COLO668 (cell line): Measurements from ENCODE around the gene SYNC.

Experiments used
- DNase-seq: peaks from one replicate; lab custom pipeline; 2025; ENCODE audit not compliant: unreplicated experiment; lab: John Stamatoyannopoulos, UW

Gene SYNC

DNA sequence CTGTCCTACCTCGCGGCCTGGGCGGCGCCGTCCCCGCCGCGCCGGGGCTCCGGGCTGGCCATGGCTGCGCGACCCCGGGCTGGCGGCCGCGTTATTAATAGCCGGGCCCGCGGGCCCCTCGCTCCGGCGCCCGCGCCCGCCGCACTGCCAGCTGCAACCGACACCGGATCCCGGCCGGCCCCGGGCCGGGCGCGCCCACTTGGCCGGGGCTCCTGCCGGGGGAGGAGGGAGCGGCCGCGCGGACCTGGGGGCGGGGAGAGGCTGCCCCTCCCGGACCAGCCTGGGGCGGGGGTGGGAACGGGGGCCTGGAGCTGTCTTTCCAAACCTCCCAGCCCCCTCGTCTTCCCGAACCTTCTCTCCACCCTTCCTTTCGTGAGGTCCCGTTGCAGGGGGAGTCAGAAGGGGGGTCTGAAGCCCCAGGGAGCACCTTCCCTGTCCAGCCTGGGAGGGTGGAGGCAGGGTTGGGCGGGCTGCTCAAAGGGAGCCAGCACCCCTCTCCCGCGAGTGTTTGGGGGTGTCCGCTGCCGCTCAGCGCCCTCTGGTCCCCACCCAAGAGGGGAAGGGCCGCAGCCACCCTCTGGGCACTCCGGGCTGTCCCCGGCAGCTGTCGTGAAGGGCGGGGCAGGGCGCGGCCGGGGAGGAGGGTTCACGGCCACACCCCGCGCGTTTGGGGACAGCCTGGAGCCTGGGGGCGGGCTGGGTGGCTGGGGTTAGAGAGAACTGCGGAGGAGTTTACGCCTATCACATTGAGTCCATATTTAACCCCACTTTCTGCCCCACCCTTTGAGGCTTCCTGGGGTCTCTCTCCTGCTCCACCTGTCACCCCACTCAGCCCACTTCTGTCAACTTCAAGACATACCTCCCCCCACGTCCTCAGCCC, at the start of gene SYNC:
Gene SYNC, minus strand, starts transcription at position 172 of the 880 bp plus-strand sequence. Its CDS starts 110 bp downstream, at position 62.
- DNase-seq = peak; percentile 60

DNA sequence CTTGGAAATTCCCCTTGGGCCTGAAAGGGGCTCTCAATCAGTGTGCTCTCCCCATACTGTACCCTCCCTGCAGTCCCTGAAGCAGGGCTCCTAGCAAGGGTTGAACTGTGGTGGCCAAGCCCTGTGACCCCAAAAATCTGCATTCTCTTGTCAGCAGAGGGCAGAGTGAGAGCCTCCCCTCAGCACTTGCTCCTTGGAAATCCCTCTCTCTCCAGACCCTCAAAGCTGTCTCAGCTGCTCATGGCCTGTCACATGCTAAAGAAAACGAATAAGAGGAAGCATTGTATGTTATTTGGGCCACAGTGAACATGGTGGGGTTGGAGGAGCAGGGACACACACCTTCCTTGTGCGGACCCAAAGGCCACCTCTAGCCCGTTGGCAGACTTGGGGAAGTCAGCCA, 47.2 kb upstream of the SYNC start:
- no peak for DNase-seq

DNA sequence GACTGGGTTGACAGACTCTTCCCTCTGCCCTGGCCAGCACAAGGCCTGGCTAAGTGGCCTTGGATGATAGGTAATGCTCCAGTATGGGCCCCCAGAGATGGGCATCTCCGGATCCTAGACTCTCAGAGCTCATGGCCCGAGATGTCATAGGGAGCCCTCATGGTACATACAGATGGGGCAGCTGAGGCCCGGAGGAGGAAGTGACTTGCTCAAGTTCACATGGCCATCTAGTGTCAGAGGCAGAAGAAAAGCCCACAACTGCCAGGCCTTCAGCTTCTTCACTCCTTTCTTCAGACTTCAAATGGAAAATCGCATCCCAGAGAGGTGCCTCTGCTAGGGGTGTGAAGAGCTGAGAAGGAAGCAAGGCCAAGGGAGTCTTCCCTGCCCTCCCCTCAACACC, 46.8 kb upstream of the SYNC start:
- DNase-seq = no peak

DNA sequence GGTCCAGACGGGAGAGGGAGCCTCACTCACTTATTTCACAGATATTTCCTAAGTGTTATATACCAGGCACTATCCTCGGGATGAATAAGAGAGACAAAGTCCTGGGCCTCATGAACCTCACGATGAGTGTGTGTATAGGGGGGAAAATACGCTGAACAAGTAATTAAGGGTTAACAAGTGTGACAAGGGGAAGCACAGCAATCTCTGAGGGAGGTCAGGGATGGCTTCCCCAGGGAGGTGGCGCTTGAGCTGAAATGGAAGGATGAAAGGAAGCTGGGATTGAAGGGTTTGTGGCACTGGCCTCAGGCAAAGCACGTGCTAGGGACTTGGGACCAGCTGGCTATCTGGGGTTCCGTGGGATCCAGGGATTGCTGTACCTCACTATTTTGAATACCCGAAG, 46.4 kb upstream of the SYNC start:
- no peak for DNase-seq

DNA sequence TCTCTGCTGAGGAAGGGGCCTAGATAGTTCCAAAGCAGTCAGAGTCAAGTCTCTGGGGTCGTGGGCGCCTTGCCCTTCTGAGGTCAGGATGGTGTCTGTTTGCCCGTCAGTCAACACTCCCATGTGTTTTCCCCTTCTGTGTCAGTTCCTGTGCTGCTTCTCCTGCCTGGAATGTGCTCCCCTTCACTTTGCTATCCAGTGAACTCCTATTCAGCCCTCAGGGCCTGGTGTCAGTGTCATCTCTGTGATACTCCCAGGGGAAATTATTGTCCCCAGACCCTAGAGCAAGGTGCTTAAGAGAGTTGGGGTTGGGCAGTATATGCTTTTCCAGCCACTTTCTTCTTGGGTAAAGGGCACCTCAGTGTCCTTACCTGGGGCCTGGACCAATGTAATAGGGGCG, 45.8 kb upstream of the SYNC start:
- no peak for DNase-seq

DNA sequence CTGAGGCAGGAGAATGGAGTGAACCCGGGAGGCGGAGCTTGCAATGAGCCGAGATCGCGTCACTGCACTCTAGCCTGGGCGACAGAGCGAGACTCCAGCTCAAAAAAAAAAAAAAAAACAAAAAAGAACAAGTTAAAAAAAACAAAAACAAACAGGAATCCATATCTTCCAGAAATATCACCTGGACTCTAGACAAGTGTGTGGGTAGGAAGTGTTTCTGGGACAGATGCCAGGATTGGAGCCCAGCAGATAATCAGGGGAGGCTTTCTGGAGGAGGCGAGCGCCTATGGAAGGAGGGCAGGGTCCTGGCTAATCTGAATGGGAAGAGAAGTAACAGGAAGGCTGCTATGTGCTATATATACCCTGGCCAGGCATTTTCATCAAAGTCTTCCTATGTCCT, 43.6 kb upstream of the SYNC start:
- DNase-seq = no peak

DNA sequence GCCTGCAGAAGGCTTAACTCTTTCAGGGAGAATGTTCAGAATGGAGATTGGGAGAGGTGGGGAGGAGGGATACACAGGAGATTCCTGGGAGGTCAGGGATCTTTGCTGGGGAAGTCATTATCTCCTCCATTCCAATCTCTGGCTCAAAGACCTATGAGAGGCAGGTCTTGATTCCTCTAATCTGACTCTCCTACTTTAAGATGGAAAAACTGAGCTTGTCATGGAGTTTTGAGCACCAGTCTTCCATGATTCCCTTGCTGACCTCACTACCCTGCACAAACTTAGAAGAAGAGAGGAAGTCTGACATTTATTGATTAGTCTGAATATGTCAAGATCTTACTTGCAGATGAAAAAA, 41.5 kb upstream of the SYNC start:
- no peak for DNase-seq

DNA sequence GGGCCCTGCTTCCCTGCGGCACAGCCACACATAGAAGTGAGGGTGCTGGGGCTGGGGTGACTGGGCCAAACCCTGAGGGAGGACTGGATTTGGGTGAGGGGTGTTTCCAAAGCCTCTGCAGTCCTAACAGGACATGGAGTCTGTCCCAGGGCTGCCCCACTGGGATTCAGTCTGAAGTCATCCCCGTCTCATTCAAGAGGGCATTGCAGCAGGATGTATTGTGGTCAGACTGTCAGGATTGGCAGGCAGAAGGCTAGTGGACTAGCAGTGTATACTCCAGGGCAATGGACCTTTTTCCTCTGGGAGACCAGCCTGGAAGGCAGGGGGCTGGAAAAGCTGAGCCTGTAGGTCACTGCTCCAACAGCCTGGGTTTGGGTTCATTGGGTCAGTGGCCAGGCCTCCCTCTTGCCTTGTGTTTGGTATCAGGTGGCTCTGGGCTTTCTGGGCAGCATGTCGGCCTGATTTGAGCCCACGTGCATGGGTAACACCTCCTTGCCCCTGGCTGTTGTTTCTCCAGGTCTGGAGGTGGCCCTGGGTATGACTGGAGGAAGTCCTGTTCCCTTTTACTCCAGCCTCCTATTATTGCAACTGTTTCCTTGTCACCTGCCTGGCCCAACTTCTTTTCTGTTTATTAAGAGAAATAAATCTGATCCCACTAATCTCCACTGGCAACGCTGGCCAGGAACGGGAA, 41.0 kb upstream of the SYNC start:
- no peak for DNase-seq

DNA sequence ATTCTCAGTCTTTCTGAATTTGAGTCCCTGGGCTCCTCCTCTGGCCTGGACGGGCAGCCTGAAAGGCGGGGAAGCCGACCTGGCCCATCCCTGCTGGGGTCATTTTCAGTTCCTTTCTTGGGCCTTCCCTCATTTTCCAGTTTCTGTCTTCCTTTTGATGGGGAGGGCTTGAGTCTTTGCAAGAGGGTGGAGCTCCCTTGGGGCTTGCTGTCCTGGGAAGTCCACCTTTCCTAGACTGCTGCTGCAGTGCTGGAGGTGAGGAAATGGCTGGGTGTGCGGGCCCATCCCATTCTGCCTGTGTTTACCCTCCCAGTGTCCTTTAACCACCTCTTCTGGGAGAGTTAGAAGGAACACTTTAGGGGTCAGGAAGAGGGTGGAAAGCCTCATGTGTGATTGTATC, 40.4 kb upstream of the SYNC start:
- no peak for DNase-seq

DNA sequence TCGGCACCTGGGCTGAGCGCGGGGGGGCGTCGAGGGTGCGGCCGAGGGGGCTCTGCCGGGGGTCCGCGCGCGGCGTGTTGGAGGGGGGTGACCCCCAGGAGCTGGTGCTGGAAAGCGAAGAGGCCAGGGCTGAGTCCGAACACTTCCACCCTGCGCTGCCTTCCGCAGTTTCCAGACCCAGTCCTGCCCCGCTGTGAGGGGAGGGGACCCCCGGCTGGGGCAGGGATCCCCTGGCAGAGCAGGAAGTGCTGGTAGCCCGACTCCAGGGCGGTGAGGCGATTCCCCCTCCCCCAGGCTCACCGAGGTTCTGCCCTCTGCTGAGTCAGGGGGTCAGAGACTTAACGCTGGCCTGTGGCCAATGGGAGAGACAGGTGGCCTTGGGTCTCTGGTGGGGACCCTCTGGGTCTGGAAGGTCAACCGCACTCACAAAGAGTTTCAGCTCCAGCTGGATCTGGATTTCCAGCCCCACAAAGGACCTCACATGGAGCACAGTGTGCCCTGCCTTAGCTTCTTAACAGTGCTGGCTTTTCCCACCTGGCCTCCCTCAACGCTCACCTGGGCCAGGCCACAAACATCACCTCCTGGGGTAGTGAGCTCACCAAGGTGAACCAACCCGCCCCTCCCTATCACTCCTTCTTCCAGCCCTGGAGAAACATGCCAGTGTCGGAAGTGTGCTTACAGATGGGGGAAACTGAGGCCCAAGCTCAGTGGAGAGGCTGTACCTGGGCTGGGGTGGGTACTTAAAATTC, 39.8 kb upstream of the SYNC start:
- peak; percentile 74 for DNase-seq

DNA sequence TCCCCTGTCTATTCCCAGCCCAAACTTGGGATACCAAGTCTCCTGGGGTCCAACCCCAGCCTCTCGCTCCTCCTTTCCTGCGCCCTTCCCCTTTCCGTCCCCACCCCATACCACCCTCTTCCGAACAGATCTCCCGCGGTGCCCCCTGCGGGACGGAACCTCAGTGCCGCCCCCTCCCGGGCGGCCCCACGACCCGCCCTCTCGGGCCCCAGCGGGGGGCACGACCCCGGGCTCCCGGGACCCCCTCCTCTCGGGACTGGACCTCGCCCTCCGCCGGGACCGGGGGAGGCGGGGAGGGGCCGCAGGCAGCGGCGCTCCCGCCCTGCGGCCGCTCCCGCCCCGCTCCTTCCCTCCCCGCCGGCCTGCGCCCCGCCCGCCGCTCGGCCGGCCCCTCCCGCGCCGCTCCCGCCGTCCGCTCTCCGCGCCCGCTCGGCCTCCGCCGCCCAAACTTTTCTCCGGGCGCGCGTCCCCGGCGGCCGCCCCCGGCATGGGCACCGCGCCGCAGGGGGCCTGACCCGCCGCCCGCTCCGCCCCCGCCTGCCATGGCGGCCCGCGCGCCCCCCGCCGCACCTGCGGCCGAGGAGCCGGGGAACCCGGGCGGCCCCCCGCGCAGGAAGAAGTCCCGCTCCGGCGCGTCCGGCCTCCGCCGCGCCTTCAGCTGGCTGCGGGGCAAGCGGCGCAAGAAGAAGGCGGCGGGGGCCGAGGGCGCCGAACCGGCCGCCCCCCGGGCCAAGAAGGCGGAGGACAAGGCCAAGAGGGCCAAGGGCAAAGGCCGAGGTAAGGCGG, 39.0 kb upstream of the SYNC start:
- peak; percentile 74 for DNase-seq

DNA sequence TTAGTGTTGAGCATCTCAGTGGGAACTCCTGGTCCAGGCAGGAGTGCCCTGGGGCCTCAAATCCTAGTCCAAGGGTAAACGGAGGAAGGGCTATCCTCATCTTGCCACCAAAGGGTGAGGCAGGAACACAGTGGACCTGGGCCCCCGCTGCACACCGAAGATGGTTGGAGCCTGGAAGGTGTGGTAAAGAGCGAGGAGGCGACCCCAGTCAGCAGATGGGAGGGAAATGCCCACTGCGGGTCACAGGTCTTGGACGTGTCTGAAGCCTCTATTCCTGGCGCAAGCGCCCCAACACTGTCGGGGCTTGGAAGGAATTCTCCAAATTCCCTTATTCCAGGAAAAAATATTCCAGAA, 38.5 kb upstream of the SYNC start:
- no peak for DNase-seq

DNA sequence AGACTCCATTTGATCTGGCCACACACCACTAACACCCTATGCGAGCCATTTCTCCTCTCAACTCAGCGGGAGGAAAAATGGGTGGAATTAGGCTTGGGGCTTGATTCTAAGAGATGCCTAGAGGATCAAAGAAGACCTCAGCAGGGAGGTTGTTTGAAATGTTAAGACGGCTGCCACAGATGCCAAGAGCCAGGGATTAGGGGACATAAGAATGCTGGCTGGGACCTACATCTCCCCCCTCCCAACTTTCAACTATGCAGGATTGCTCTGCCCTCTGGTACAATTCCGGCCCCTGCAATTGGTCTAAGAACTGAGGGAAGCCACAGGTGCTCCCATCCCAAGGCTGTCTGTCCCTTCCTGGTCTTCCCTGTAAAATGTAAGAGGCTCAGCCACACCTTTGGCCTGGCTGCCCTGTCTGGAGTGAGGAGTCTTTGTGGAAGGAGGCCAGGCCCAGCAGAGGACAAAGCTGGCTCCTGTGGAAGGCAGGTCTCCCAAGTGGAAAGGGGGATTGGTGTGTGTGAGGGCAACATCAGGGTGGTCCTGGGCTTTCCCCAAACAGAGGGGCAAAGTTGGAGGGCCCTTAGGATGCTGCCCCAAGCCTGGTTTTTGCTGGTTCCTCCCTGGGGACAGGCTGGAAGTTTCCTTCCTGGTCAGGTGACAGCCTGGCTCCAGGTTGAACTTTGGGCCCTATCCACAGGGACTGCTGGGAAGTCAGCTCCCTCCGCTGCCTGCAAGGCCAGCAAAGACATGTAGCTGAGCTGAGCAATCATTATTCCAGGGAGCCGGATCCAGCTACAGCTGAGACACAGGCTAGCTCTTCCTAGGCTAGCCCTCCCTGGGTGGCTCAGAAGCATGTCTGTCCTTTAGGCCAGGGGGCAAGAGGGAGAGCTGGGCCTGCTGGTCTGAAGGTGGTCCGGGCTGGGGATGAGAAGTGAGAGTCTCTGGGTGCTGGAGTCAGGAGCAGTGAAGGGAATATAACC, 34.5 kb upstream of the SYNC start:
- DNase-seq = no peak

DNA sequence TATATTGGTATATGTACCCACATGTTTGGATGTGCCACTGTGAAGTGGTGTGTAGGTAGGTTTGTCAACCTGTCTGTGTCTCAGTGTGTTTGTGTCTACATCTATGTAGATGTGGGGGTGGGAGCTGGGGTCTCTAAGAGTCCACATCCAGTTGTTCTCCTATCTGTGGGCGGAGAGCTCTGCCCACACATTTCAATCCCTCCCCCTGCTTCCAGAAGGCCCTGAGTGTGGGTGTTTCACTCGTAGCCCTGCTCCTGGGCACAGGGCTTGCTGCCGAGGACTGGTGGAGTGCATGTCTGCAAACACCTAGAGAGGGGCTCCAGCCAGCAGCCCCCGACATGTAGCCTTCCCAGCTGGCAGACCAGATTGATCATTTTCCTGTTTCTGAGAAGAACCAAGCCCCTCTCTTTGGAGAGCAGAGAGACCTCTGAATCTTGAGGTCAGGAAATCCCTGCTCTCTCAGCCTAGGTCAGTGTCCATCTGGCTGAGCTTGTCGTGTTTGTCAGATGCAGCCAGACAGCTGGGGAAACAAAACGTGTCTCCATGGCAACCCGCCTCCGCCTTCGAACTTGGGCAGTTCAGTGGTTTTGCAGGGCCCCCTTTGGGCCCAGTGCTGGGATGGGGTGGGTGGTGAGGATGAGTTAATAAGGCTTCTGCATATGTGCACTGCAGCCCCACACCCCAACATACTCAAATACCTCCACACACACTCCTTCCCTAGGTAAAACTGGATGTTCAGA, 31.2 kb upstream of the SYNC start:
- DNase-seq = peak; percentile 71

DNA sequence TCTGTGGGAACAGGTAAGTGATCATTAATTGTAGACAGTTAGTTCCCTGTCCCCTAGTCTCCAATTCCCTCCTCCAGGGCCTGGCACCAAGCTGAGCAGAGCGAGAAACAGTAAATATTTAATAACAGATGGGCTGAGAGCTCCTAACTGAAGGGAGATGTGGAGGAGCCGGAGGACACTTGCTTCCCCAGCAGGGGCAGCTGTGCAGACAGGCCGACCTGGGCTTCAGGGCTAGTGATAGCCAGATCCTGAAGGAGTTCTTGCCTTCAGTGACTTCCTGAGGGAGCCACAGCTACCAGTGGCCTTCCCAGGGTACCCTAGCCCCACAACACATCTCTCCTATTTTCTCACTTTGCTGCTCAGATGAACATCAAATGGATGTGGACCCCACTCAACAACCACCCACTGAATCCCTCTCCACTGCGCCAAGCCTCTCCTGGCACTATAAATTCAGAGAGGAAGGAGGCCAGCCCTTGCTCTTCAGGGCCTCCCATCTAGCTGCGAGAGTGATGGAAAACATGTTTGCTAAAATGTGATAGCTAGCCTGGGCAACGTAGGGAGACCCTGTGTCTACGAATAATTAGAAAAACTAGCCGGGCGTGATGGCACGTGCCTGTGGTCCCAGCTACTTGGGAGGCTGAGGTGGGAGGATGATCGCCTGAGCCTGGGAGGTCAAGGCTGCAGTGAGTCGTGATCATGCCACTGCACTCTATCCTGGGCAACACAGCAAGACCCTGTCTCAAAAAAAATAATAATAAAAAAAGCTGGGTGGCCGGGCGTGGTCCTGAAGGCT, 26.9 kb upstream of the SYNC start:
- DNase-seq = no peak

DNA sequence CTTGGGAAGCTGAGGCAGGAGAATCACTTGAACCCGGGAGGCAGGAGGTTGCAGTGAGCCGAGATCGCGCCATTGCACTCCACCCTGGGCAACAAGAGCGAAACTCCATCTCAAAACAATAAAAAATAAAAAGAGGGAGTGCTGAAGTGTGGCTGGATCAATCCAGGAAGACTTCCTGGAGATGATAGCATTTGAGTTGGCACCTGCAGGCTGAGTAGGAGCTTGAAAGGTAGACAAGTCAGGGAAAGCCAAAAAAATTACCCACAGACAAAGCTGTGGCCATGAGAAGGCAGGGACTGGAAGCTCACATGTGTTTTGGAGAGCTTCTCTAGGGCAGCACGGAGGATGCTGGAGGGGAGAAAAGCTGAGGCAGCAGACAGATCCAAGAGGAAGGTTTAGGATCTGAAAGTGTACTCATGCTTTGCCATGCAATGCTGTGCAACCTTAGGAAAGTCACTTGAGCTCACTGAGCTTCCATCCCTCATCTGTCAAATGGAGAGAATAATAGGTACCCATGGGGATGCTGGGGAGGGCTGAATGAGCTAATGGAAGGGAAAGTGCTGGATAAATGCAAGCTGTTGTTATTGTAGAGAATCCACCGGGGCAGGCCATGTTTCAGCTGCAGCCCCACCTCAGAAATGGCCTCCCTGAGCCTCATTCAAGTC, 26.0 kb upstream of the SYNC start:
- DNase-seq = no peak

DNA sequence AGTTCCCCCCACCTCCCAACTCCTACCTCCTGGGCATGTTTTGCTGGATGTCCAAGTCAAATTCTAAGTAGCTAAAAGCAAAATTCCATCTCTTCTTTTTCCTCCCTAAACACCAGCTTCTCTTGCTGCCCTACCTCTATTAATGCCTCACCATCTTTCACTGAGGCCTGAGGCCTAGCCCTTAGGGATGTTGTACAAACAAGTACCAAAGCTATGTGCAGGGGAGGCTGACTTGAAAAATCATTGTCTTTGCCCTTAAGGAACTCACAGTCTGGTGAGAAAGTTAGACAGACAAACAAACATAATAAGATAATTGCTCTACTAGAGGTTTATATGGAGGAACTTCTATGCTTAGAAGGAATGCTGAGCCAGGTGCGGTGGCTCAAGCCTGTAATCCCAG, 25.3 kb upstream of the SYNC start:
- no peak for DNase-seq

DNA sequence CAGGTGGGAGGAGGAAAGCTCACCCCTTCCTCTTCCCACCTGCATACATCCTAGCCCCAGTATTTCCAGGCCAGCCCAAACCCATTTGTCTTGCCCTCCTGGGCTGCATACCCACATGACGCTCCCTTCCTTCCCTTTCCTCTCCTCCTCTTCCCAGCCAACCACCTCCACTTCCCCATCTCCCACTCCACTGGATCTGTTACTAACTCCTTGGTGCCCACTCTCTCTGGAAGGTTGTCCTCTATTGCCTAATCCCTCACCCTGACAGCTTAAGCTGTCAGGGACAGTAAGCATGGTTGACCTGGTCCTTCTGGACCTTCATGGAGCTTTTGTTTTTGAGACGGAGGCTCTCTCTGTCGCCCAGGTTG, 23.0 kb upstream of the SYNC start:
- no peak for DNase-seq
